ENCODE results near the gene RASSF5.

RASSF5 gene

DNA sequence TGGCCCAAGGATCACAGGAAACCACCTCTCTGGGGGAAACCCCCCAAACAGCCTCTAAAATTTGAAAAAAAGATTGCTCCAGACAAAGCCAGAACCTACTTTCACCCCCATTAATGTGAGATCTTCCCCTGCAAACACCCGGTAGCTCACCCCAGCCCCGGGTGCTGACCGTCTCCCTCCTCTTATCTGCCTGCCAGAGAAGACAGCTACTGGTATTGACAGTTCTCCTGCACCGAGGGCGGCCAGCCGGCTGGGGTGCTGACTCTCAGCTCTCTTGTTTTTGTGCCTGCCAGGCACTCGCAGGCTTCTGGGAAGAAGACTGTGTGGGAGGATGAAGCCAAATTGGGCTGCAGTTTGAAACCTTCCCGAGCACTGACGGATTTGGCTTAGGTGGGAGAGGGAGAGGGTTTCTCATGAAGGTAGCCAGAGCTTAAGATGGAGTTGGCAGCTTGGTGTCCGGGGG, 48.2 kb downstream of the RASSF5 start:
- no peaks in the 10 kb centered on the region for H3K27me3 ChIP-seq (ENCODE audit: insufficient read depth, low read length, poor library complexity)
- no peaks in the 10 kb centered on the region for H4K20me1 ChIP-seq (ENCODE audit: insufficient read depth, low read length)
- no peak for TF ChIP-seq EZH2 (IDR thresholded peaks at IDR 0.05; ENCODE audit: borderline replicate concordance, low read depth, low read length, severe bottlenecking)
- DNase-seq (no peak), ATAC-seq (ENCODE audit: insufficient read depth, low read depth) (no peak)
- H3K4me1 ChIP-seq (ENCODE audit: insufficient read depth, low read length) = peaks cover 45% of the 10 kb centered on the region
- peaks cover 34% of the 10 kb centered on the region for H3K79me2 ChIP-seq (ENCODE audit: insufficient read depth, low read length)
- no peak overlapping the region for H2AFZ ChIP-seq (ENCODE audit: low read depth, low read length)
- no peak overlapping the region for H3K27ac ChIP-seq (ENCODE audit: low read length)
- H3K9ac ChIP-seq (ENCODE audit: low read depth, low read length) = no peak overlapping the region
- H3K4me2 ChIP-seq (ENCODE audit: insufficient read depth, low read length) = no peak overlapping the region
- peaks cover 14% of the 10 kb centered on the region for H3K36me3 ChIP-seq (ENCODE audit: insufficient read depth, low read length)
- no peak overlapping the region for H3K4me3 ChIP-seq (ENCODE audit: low read depth in 1 of 2, low read length in 2 of 2)
- H3K9me3 ChIP-seq (ENCODE audit: insufficient read depth, low read length, severe bottlenecking) = no peaks in the 10 kb centered on the region

DNA sequence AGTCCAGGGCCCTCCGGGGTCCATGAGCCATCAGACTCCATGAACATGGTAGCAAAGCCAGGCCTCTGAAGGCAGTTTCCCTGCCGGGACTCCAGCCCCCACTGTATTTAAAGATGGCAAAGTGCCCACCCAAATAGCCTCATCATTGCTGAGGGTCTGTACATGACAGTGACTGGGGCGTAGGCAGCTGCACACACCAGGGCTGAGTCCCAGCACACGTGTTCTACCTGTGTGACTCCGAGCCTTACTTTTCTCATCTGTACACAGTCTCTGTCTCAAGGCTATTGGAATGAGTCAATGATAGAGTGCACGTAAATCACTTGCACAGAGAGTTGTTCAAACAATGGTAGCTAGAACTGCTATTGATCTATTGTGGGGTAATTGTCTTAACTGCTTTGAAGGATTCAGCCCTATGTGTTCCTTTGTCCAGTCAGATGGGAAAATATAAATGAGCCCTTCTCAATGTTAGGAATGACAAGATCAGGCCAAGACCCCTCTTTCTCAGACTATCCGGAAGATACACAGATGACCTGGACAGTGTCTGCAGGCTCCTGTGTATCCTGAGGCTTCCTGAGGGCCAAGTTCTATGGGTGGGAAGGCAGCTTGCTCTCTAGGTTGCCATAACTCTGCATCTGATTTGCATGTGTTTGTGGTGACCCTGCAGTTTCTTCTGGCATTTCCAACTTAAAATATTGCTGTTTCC, 48.9 kb downstream of the RASSF5 start:
- DNase-seq = no peak
- peak overlapping the region; percentile 85 for H3K4me2 ChIP-seq (ENCODE audit: insufficient read depth, low read length)

DNA sequence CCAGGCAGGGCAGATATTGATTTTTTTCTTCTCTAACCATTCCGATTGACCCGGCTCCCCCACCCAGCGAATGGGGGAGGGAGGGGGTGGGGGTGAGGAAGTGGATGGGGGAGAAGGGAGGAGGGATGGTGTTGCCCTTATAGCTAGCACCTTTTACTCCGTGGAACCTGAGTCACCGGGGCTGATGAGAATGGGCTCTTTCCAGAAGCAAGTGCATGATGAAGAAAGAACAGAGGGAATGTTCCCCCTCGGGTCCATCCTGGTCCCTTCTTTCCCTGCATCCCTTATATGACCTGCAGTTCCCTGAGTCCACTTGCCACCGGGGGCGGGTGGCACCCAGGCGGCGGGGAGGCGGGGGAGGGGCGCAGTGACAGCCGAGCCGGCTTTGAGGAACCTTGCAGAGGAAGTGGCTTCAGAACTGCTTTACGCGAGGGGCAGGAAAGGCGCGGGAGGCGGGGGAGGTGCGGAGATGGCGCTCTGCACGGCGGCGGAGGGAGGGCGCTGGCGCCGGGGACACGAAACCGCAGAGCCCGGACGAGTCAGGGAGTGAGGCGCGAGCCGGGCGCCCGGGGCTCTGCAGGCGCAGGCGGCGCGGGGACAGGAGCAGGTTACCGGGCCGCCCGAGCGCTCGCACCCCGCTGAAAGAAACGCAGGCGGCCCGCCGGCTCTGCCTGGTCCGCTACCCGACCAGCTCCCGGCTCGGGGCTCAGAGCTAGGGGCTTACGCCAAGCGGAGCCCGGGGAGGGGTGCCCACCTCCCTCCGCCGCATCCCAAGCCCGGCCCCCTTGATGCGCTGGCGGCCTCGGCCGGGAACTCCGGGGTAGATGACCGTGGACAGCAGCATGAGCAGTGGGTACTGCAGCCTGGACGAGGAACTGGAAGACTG, 49.7 kb downstream of the RASSF5 start:
- peak; percentile 86 for ATAC-seq (ENCODE audit: insufficient read depth, low read depth)
- H3K4me3 ChIP-seq (ENCODE audit: low read depth in 1 of 2, low read length in 2 of 2) = peak overlapping the region; percentile 87 to 90

More for the DNA sequence above, 48.9 kb downstream of the RASSF5 start:
- no peak for TF ChIP-seq EZH2 (IDR thresholded peaks at IDR 0.05; ENCODE audit: borderline replicate concordance, low read depth, low read length, severe bottlenecking)
- TF ChIP-seq, protein P1, sequence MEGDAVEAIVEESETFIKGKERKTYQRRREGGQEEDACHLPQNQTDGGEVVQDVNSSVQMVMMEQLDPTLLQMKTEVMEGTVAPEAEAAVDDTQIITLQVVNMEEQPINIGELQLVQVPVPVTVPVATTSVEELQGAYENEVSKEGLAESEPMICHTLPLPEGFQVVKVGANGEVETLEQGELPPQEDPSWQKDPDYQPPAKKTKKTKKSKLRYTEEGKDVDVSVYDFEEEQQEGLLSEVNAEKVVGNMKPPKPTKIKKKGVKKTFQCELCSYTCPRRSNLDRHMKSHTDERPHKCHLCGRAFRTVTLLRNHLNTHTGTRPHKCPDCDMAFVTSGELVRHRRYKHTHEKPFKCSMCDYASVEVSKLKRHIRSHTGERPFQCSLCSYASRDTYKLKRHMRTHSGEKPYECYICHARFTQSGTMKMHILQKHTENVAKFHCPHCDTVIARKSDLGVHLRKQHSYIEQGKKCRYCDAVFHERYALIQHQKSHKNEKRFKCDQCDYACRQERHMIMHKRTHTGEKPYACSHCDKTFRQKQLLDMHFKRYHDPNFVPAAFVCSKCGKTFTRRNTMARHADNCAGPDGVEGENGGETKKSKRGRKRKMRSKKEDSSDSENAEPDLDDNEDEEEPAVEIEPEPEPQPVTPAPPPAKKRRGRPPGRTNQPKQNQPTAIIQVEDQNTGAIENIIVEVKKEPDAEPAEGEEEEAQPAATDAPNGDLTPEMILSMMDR (IDR thresholded peaks at IDR 0.05; ENCODE audit: borderline replicate concordance, extremely low read depth, low read length, poor library complexity, severe bottlenecking) = no peak
- H3K4me3 ChIP-seq (ENCODE audit: low read depth in 1 of 2, low read length in 2 of 2) = peak overlapping the region in 1 of 2 experiments; percentile 87; a peak in 3 of 4 replicates
- ATAC-seq (ENCODE audit: insufficient read depth, low read depth) = peak; percentile 2; the same call in 1 of the 3 replicates
- H3K27ac ChIP-seq (ENCODE audit: low read length) = peak overlapping the region; percentile 97
- H3K79me2 ChIP-seq (ENCODE audit: insufficient read depth, low read length) = peaks cover 41% of the 10 kb centered on the region
- no peaks in the 10 kb centered on the region for H4K20me1 ChIP-seq (ENCODE audit: insufficient read depth, low read length)
- peaks cover 21% of the 10 kb centered on the region for H3K36me3 ChIP-seq (ENCODE audit: insufficient read depth, low read length)
- no peaks in the 10 kb centered on the region for H3K9me3 ChIP-seq (ENCODE audit: insufficient read depth, low read length, severe bottlenecking)
- peak overlapping the region; percentile 81 for H2AFZ ChIP-seq (ENCODE audit: low read depth, low read length)
- peak overlapping the region; percentile 97 for H3K9ac ChIP-seq (ENCODE audit: low read depth, low read length)
- H3K4me1 ChIP-seq (ENCODE audit: insufficient read depth, low read length) = peaks cover 52% of the 10 kb centered on the region
- no peaks in the 10 kb centered on the region for H3K27me3 ChIP-seq (ENCODE audit: insufficient read depth, low read length, poor library complexity)

More for the DNA sequence above, 49.7 kb downstream of the RASSF5 start:
- Histone ChIP-seq H2AFZ (ENCODE audit: low read depth, low read length) (peak overlapping the region; percentile 81), H4K20me1 (ENCODE audit: insufficient read depth, low read length) (no peaks in the 10 kb centered on the region), H3K9ac (ENCODE audit: low read depth, low read length) (peak overlapping the region; percentile 97), H3K27me3 (ENCODE audit: insufficient read depth, low read length, poor library complexity) (no peaks in the 10 kb centered on the region), H3K79me2 (ENCODE audit: insufficient read depth, low read length) (peaks cover 49% of the 10 kb centered on the region), H3K4me1 (ENCODE audit: insufficient read depth, low read length) (peaks cover 60% of the 10 kb centered on the region), H3K36me3 (ENCODE audit: insufficient read depth, low read length) (peaks cover 27% of the 10 kb centered on the region), H3K4me2 (ENCODE audit: insufficient read depth, low read length) (peak overlapping the region; percentile 85), H3K9me3 (ENCODE audit: insufficient read depth, low read length, severe bottlenecking) (no peaks in the 10 kb centered on the region), H3K27ac (ENCODE audit: low read length) (peak overlapping the region; percentile 97)
- peak; percentile 96 for DNase-seq
- no peak for TF ChIP-seq EZH2 (IDR thresholded peaks at IDR 0.05; ENCODE audit: borderline replicate concordance, low read depth, low read length, severe bottlenecking)
- TF ChIP-seq, protein P1 (IDR thresholded peaks at IDR 0.05; ENCODE audit: borderline replicate concordance, extremely low read depth, low read length, poor library complexity, severe bottlenecking) = no peak

Data from DND-41 (cell line).